Keratinocyte (primary cell): ENCODE measurements around the gene MGMT.

Experiments
- CTCF ChIP-seq, 3 experiments: IDR thresholded peaks in 1 of 3; conservative IDR thresholded peaks in 1 of 3; optimal IDR thresholded peaks in 1 of 3; 2 replicates in 2 of 3; 3 replicates in 1 of 3; pipeline versions ENCODE3 to v1.5.1; 2011; ENCODE audit warnings: low read length in 3 of 3, mild to moderate bottlenecking in 3 of 3, moderate library complexity in 2 of 3, control low read depth in 1 of 3, inconsistent platforms in 1 of 3; ENCODE audit not compliant: insufficient read depth in 2 of 3; ENCODE audit errors: extremely low read depth in 1 of 3
- EZH2 ChIP-seq: IDR thresholded peaks from one replicate; pipeline ENCODE4 v1.6.1; 2012; ENCODE audit warnings: inconsistent platforms, mild to moderate bottlenecking, low read length, moderate library complexity

- TF ChIP-seq CTCF (optimal IDR thresholded peaks at IDR 0.05 in 1 of 3, IDR thresholded peaks at IDR 0.05 in 1 of 3, conservative IDR thresholded peaks at IDR 0.05 in 1 of 3; ENCODE audit: extremely low read depth in 1 of 3, insufficient read depth in 2 of 3, low read length in 3 of 3) = no peak
- TF ChIP-seq EZH2 = no peak
These were observed 349.0 kb downstream of the MGMT start for GRCh38 chr10:129815898-129816655.
